B cell (primary cell): Measurements from ENCODE around the gene THEMIS2. TPM values are rescaled to one million over a fixed set of nuclear protein-coding genes. Genes with fewer than 3 reads are reported as not detected.
A peak's percentile ranks its signal among the peaks of the same experiment; 100 is the strongest.

Source experiments
- ATAC-seq: fragments of 200-7000 bp; cut with Tn5 transposase; one replicate; pipeline ENCODE4 v1.10.0; 2021; ENCODE audit warnings: low read depth, mild to moderate bottlenecking, moderate number of reproducible peaks, moderate library complexity
- CTCF ChIA-PET: fragments of 350-600 bp; sonication (Branson Sonifier 250); formaldehyde crosslinking; loops from one replicate; lab custom pipeline; 2021; ENCODE audit warnings: antibody characterized with exemption, inconsistent platforms; lab: Charles Lee
- POLR2A ChIA-PET: fragments of 350-600 bp; sonication (Branson Sonifier 250); formaldehyde crosslinking; loops from one replicate; lab custom pipeline; 2021; ENCODE audit warnings: antibody characterized with exemption; lab: Charles Lee
- DNase-seq: peaks from one replicate; pipeline ENCODE4 v3.0.0; 2013
- H2AFZ ChIP-seq: 2 replicates; pipeline ENCODE4 v1.6.1; 2012; ENCODE audit warnings: mild to moderate bottlenecking, low read depth, low read length; ENCODE audit not compliant: insufficient read depth, poor library complexity, severe bottlenecking
- H3K27ac ChIP-seq, 2 donors: 1 replicate in 1 of 2; 2 replicates in 1 of 2; pipeline ENCODE4 v1.5.1; 2012 to 2013; ENCODE audit warnings: low read length in 2 of 2, mild to moderate bottlenecking in 2 of 2, moderate library complexity in 1 of 2
- H3K27me3 ChIP-seq, 4 experiments: fragments of 200-600 bp in 1 of 4; sonication (generic) in 1 of 4; replicated peaks in 1 of 4; 1 replicate in 2 of 4; 2 replicates in 2 of 4; pipeline versions ENCODE4 v1.6.1 to v1.7.0; 2013 to 2016; ENCODE audit warnings: low read length in 3 of 4, mild to moderate bottlenecking in 2 of 4, mixed read lengths in 1 of 4, moderate library complexity in 1 of 4; ENCODE audit not compliant: insufficient read depth in 4 of 4, control insufficient read depth in 3 of 4; ENCODE audit errors: control extremely low read depth in 1 of 4
- H3K36me3 ChIP-seq, 2 experiments: replicated peaks in 1 of 2; 1 replicate in 1 of 2; 2 replicates in 1 of 2; pipeline versions ENCODE4 v1.6.1 to v1.7.1; 2013; ENCODE audit warnings: low read length in 1 of 2; ENCODE audit not compliant: insufficient read depth in 2 of 2, control insufficient read depth in 1 of 2; ENCODE audit errors: control extremely low read depth in 1 of 2, extremely low read depth in 1 of 2
- H3K4me1 ChIP-seq, 2 donors: fragments of 200-600 bp in 1 of 2; sonication (generic) in 1 of 2; 1 replicate in 1 of 2; 2 replicates in 1 of 2; pipeline versions ENCODE4 v1.5.1 to v1.6.1; 2013 to 2017; ENCODE audit warnings: low read length in 2 of 2; ENCODE audit not compliant: control insufficient read depth in 2 of 2, insufficient read depth in 2 of 2
- H3K4me2 ChIP-seq: replicated peaks from 2 replicates; pipeline ENCODE3; 2012; ENCODE audit warnings: mild to moderate bottlenecking, low read depth, low read length; ENCODE audit not compliant: poor library complexity, severe bottlenecking
- H3K4me3 ChIP-seq, 5 experiments: fragments of 200-600 bp in 1 of 5; sonication (generic) in 1 of 5; 1 replicate in 3 of 5; 2 replicates in 2 of 5; pipeline versions ENCODE4 v1.5.1 to v1.7.0; 2011 to 2016; ENCODE audit warnings: low read length in 4 of 5, mild to moderate bottlenecking in 4 of 5, low read depth in 2 of 5, control low read depth in 1 of 5, moderate library complexity in 1 of 5; ENCODE audit not compliant: insufficient read depth in 1 of 5; ENCODE audit errors: control extremely low read depth in 1 of 5, extremely low read depth in 1 of 5
- H3K79me2 ChIP-seq: fragments of 200-600 bp; sonication (generic); one replicate; pipeline ENCODE4 v1.6.0; 2016; ENCODE audit warnings: low read length; ENCODE audit not compliant: control insufficient read depth, insufficient read depth
- H3K9ac ChIP-seq: fragments of 200-600 bp; sonication (generic); 2 replicates; pipeline ENCODE4 v1.6.1; 2017; ENCODE audit warnings: mild to moderate bottlenecking, low read length, moderate library complexity
- H3K9me3 ChIP-seq, 3 donors: one replicate each; pipeline versions ENCODE4 v1.6.1 to v1.7.1; 2013; ENCODE audit warnings: low read length in 2 of 3; ENCODE audit not compliant: control insufficient read depth in 2 of 3, insufficient read depth in 1 of 3; ENCODE audit errors: control extremely low read depth in 1 of 3
- H4K20me1 ChIP-seq: 2 replicates; pipeline ENCODE4 v1.6.0; 2012; ENCODE audit warnings: mild to moderate bottlenecking, low read length; ENCODE audit not compliant: insufficient read depth, control insufficient read depth, poor library complexity, severe bottlenecking
- H3K27ac Mint-ChIP-seq: one replicate; pipeline ENCODE4 v1.8.0; 2021; ENCODE audit warnings: mixed read lengths
- H3K27me3 Mint-ChIP-seq: one replicate; pipeline ENCODE4 v1.8.0; 2021; ENCODE audit warnings: mixed read lengths
- H3K4me1 Mint-ChIP-seq: one replicate; pipeline ENCODE4 v1.8.0; 2021; ENCODE audit warnings: mixed read lengths
- H3K4me3 Mint-ChIP-seq: one replicate; pipeline ENCODE4 v1.8.0; 2021; ENCODE audit warnings: mixed read lengths
- H3K9me3 Mint-ChIP-seq: one replicate; pipeline ENCODE4 v1.8.0; 2022; ENCODE audit warnings: mixed read lengths; ENCODE audit not compliant: insufficient read depth
- CTCF ChIP-seq: fragments of 200-600 bp; IDR thresholded peaks from one replicate; pipeline ENCODE4 v1.8.0; 2022; ENCODE audit warnings: antibody characterized with exemption, mild to moderate bottlenecking
- EZH2 ChIP-seq: IDR thresholded peaks from 2 replicates; pipeline ENCODE4 v1.6.1; 2012; ENCODE audit warnings: borderline replicate concordance, low read depth, mild to moderate bottlenecking, moderate library complexity, low read length; ENCODE audit not compliant: insufficient read depth, poor library complexity, severe bottlenecking
- WGBS: methylation state at CpG from one replicate; pipeline ENCODE4 v1.1.5; 2013; ENCODE audit warnings: missing lambda C conversion rate; ENCODE audit not compliant: insufficient coverage; 5-methylcytosine and 5-hydroxymethylcytosine counted together
- intact Hi-C: fragments of 100-400 bp; cut with micrococcal nuclease; formaldehyde crosslinking; loops from one replicate; pipeline ENCODE4 v1.10.0; 2022
- polyA plus RNA-seq: library from polyadenylated mRNA; depleted of rRNA; stranded (reverse); fragments of >200 nt; gene quantifications from 2 replicates; pipeline ENCODE4 v1.2.3, GENCODE V29; 2012
- total RNA-seq, 2 donors: library from RNA; stranded (reverse); fragments of 120-200 nt in 1 of 2; gene quantifications; 1 replicate in 1 of 2; 2 replicates in 1 of 2; pipeline versions ENCODE4 v1.2.3 to v1.2.4, GENCODE V29; 2013 to 2022

Gene THEMIS2
- total and polyA plus RNA-seq, 2 donors (not counting 1 experiment from before 2014, with no cell fraction given), result 72.0 to 230 TPM

DNA sequence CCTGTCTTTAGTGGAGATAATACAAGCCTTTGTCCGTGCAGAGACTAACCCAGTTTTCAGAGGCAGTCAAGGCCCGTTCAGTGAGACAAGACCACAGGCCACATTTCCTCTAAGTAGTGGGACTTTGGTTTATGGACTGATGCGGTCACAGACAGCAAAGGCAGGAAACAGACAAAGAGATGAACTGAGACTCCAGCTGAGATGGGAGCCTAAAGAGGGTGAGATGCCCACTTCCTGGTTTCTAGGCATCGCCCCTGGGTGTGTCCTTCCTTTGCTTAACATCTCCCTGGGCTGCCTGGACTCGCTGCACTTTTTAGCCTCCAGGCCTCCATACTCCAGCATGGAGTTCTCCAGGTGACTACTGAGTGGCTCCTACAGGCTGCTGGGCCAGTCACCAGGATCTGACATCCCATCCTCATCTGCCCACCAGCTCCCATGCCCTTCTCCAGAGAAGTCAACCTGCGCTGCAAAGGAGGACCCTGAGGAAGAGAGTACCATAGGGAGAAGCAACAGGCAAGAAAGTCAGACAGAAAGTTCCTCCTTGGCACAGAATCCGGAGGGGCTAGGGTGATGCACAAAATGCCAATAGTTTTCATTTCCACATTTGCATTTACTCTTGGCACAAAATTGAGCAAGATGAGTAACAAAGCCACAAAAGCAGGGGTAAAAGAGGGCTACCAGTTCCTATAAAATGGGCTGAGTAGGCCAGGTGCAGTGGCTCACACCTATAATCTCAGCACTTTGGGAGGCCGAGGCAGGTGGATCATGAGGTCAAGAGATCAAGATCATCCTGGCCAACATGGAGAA is 15.1 kb downstream of the THEMIS2 start:
- Mint-ChIP-seq H3K4me3 (peak overlapping the region; percentile 68), H3K27ac (peak overlapping the region; percentile 87), H3K4me1 (peaks cover 80% of the 10 kb centered on the region), H3K27me3 (no peaks in the 10 kb centered on the region), H3K9me3 (no peaks in the 10 kb centered on the region)
- H2AFZ ChIP-seq, result no peak overlapping the region
- POLR2A ChIA-PET, result interaction anchor here (0.6 to 2.1 kb wide), 5 partner anchors 12 to 625 kb away, joined by 3 to 10 read pairs (median 3); no protein-coding TSS in a partner anchor
- H3K27ac ChIP-seq, result peak overlapping the region; percentile 52 to 81
- ATAC-seq, result no peak
- H3K4me2 ChIP-seq, result peak overlapping the region; percentile 52
- H3K9ac ChIP-seq, result peak overlapping the region; percentile 14
- intact Hi-C loops, result no loop called here
- H3K36me3 ChIP-seq, result peaks cover 8 to 41% of the 10 kb centered on the region in 2 experiments
- DNase-seq, result peak; percentile 63
- H3K4me3 ChIP-seq, result peak overlapping the region in 2 of 5 experiments; percentile 27 to 41
- TF ChIP-seq CTCF (no peak), EZH2 (no peak)
- H3K79me2 ChIP-seq, result peaks cover under 1% of the 10 kb centered on the region
- H3K4me1 ChIP-seq, result peaks cover 52 to 87% of the 10 kb centered on the region in 2 donors
- CTCF ChIA-PET, result no interaction called here
- 2% methylated on average over 5 of the region's 8 CpGs for WGBS
- no peaks in the 10 kb centered on the region for H3K9me3 ChIP-seq
- no peaks in the 10 kb centered on the region for H4K20me1 ChIP-seq
- no peaks in the 10 kb centered on the region for H3K27me3 ChIP-seq

DNA sequence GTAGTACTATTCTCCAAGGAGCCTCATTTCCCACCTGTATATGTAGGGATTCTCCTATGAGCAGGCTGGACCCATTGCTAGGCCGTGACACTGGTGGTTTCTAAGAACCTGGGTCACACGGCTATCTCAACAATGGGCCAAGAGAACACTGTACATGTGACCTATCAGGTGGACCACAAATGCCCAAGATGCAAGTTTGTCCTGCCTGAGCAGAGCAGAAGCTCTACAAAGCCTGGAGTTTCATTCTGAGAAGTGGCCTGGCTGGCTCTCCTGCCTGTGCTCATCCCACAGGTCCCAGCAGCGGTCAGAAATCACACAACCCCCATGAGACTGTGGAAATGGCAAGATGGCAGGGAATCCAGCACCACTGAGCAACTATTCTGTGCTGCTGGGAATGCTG is 17.2 kb downstream of the THEMIS2 start:
- H3K79me2 ChIP-seq, result no peaks in the 10 kb centered on the region
- CTCF ChIA-PET, result interaction anchor here (1.0 kb wide), 1 partner anchor 10 kb away, joined by 3 read pairs; no protein-coding TSS in a partner anchor
- no peaks in the 10 kb centered on the region for H3K27me3 ChIP-seq
- TF ChIP-seq CTCF, result no peak
- TF ChIP-seq EZH2, result no peak
- H2AFZ ChIP-seq, result no peak overlapping the region
- no peak overlapping the region for H3K4me3 ChIP-seq
- peaks cover 7 to 51% of the 10 kb centered on the region in 2 experiments for H3K36me3 ChIP-seq
- intact Hi-C loops, result no loop called here
- H3K4me1 ChIP-seq, result peaks cover 51 to 83% of the 10 kb centered on the region in 2 donors
- H3K4me2 ChIP-seq, result no peak overlapping the region
- POLR2A ChIA-PET, result interaction anchor here (2.3 kb wide), 1 partner anchor 15 kb away, joined by 22 read pairs; the partner anchor contains the start of gene THEMIS2
- no peaks in the 10 kb centered on the region for H3K9me3 Mint-ChIP-seq
- ATAC-seq (no peak), DNase-seq (no peak)
- H3K4me3 Mint-ChIP-seq, result peak overlapping the region; percentile 55
- H3K9ac ChIP-seq, result no peak overlapping the region
- no peaks in the 10 kb centered on the region for H3K9me3 ChIP-seq
- H3K4me1 Mint-ChIP-seq, result peaks cover 71% of the 10 kb centered on the region
- 87% methylated on average over 3 of the region's 3 CpGs for WGBS
- no peaks in the 10 kb centered on the region for H3K27me3 Mint-ChIP-seq
- H3K27ac Mint-ChIP-seq, result peak overlapping the region; percentile 96
- H4K20me1 ChIP-seq, result no peaks in the 10 kb centered on the region
- peak overlapping the region; percentile 41 to 92 for H3K27ac ChIP-seq
